ENCODE measurements around the gene IL2RA. TPM values are rescaled to one million over a fixed set of nuclear protein-coding genes. Genes with fewer than 3 reads are reported as not detected.

IL2RA gene
- total and polyA plus RNA-seq, 2 experiments from 2014 or later, result not detected

DNA sequence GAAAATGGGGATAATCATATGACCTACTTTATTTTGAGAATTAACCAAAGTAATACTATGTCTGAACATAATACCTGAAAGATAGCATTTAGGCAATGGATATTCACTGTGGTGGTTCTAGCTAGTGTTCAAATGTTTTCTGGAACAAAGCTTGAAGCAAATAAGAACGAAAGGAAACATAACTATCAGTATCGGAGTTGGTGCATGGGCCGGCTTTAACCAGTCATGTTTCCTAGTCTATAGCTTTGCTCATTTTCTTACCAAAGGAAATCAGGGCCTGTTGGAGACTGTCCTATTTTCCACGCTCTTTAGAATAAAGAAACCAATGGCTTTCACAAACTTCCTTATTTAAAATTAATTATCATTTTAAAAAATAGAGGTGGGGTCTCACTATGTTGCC, 8.9 kb downstream of the IL2RA start:
- no peak for DNase-seq (ENCODE audit: low read depth in 1 of 2, low spot score in 1 of 2)
- H3K4me3 ChIP-seq, result no peak overlapping the region
- no peaks in the 10 kb centered on the region for H3K36me3 ChIP-seq
- H3K9me3 ChIP-seq (ENCODE audit: low read depth), result no peaks in the 10 kb centered on the region
- no peak overlapping the region for H3K27ac ChIP-seq
- no peaks in the 10 kb centered on the region for H3K27me3 ChIP-seq
- TF ChIP-seq, protein P1, sequence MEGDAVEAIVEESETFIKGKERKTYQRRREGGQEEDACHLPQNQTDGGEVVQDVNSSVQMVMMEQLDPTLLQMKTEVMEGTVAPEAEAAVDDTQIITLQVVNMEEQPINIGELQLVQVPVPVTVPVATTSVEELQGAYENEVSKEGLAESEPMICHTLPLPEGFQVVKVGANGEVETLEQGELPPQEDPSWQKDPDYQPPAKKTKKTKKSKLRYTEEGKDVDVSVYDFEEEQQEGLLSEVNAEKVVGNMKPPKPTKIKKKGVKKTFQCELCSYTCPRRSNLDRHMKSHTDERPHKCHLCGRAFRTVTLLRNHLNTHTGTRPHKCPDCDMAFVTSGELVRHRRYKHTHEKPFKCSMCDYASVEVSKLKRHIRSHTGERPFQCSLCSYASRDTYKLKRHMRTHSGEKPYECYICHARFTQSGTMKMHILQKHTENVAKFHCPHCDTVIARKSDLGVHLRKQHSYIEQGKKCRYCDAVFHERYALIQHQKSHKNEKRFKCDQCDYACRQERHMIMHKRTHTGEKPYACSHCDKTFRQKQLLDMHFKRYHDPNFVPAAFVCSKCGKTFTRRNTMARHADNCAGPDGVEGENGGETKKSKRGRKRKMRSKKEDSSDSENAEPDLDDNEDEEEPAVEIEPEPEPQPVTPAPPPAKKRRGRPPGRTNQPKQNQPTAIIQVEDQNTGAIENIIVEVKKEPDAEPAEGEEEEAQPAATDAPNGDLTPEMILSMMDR (IDR thresholded peaks at IDR 0.05; ENCODE audit: low read depth, low read length), result no peak
- no peaks in the 10 kb centered on the region for H3K4me1 ChIP-seq (ENCODE audit: low read depth)

DNA sequence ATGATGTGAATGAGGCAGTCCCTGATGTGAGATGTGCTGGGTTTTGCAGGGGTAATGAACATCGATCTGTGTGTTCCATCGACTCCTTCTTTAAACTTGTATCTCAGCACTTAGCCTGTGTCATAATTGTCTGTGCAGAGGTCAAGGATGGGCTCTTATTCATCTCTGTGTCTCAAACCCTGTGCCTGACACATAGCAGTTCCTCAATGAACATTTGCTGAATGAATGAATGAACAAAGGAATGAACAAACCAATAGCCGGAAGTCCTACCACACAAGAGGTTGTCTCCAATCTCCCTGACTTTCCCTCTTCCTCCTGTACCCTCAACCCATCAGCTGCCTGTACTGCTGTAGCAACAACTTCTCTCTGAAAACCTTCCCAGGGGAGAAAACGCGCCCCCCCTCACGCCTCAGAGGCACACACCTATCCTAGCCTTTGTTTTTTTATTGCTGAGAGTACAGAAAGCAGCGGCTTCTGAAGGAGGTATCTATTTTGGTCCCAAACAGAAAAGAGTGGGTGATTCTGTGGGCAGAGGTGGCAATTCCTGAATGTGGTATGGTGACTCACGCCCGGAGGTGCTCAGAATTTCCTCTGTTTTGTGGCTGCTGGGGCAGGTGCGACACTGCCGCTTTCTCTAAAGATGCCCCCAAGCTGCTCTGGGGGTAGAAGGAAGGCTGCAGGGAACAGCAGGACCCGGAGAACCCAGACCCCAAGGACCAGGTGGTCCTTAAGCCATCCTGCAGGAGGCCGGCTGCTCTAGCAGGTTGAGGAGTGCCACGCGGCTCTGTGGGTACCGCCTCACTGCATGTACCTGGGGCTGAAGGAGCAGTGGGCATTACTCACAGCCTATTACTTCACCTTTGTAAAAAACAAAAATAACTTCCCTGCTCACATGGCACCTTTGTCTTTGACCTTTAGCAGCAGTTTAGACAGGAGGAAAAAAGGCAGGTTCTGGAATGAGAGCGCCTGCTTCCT, 9.6 kb downstream of the IL2RA start:
- TF ChIP-seq, protein P1 (IDR thresholded peaks at IDR 0.05; ENCODE audit: low read depth, low read length), result no peak
- H3K9me3 ChIP-seq (ENCODE audit: low read depth), result no peaks in the 10 kb centered on the region
- H3K27ac ChIP-seq, result no peak overlapping the region
- H3K27me3 ChIP-seq, result no peaks in the 10 kb centered on the region
- no peaks in the 10 kb centered on the region for H3K36me3 ChIP-seq
- no peak for DNase-seq (ENCODE audit: low read depth in 1 of 2, low spot score in 1 of 2)
- H3K4me1 ChIP-seq (ENCODE audit: low read depth), result no peaks in the 10 kb centered on the region
- no peak overlapping the region for H3K4me3 ChIP-seq

DNA sequence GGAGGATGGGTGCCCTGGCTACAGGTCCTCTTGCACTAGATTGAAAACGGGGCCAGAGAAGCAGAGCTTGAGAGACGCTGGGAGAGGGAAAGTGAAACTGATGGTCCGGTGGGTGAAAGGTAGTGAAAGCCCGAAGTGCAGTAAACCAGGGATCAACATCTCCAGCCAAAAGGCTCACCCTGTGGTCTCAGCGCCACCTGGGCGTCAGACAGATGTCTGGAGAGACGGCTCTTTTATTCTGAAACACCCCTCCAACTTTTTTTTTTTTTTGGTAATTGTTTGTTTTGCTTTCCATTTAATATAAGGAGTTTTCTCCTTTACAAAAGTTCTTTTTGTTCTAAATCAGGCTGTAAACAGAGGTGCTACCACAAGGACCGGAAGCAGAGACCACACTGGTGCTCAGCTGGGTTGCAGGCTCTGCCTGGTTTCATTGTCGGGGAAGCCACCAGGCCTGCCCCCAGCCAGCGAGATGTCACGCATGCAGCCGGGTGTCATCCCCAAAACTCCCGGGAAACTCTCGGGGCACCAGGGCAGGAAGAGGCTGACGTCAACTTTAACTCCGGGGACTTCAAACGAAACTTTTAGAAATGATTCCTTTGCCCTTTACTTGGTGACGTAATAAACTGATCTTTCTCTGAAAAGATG, 11.2 kb downstream of the IL2RA start:
- Histone ChIP-seq H3K27me3 (no peaks in the 10 kb centered on the region), H3K9me3 (ENCODE audit: low read depth) (no peaks in the 10 kb centered on the region), H3K4me3 (no peak overlapping the region), H3K4me1 (ENCODE audit: low read depth) (no peaks in the 10 kb centered on the region), H3K27ac (no peak overlapping the region), H3K36me3 (no peaks in the 10 kb centered on the region)
- TF ChIP-seq, protein P1 (IDR thresholded peaks at IDR 0.05; ENCODE audit: low read depth, low read length), result peak; percentile 23
- peak in 1 of 2 donors; percentile 76 for DNase-seq (ENCODE audit: low read depth in 1 of 2, low spot score in 1 of 2)

DNA sequence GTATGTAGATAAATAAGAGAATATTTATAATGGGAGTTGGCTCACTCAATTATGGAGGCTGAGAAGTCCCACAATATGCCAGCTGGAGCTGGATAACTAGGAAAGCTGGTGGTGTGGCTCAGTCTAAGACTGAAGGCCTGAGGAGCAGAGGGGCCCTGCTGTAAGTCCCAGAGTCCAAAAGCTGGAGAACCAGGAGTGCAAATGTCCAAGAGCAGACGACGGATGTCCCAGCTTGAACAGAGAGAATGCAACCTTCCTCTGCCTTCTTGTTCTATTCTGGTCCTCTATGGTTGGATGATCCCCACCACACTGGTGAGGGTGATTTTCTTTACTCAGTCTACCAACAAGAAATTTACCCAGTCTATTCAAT, 13.2 kb downstream of the IL2RA start:
- H3K27me3 ChIP-seq, result no peaks in the 10 kb centered on the region
- no peaks in the 10 kb centered on the region for H3K36me3 ChIP-seq
- no peak overlapping the region for H3K4me3 ChIP-seq
- TF ChIP-seq, protein P1 (IDR thresholded peaks at IDR 0.05; ENCODE audit: low read depth, low read length), result no peak
- no peak overlapping the region for H3K27ac ChIP-seq
- DNase-seq (ENCODE audit: low read depth in 1 of 2, low spot score in 1 of 2), result no peak
- H3K9me3 ChIP-seq (ENCODE audit: low read depth), result no peaks in the 10 kb centered on the region
- no peaks in the 10 kb centered on the region for H3K4me1 ChIP-seq (ENCODE audit: low read depth)

DNA sequence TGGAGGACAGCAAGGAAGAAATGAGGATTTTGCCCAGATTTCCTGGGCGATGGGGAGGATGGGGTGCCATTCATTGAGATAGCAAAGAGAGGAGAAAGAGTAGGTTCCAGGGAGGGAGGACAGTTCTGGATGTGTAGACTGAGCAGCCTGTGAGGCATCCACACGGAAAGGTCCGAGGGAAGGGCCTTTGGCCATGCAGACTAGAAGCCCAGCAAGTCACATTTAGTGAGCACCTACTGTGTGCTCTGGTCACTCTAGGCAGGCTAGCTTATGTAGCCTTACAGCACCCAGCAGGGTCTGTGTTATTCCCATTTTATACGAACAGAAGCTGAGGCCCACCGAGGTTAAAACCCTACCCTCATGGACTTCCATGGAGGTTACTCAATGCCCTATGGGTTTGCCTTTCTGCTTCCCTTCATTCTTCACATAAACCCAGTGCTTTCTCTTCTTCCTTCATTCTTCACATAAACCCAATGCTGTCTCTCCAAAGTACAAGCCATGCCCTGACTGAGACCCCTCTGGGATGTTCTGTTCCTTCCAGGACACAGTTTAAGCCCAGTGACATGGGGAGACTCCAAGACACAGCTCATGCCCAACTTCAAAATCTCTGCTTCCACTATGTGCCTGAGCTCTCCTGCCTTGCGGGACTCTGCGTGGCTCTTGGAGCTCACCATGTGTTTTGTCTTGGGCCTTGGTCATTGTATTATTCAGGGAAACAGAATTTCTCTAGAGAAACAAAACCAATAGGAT, 13.7 kb downstream of the IL2RA start:
- no peaks in the 10 kb centered on the region for H3K27me3 ChIP-seq
- no peaks in the 10 kb centered on the region for H3K4me1 ChIP-seq (ENCODE audit: low read depth)
- TF ChIP-seq, protein P1 (IDR thresholded peaks at IDR 0.05; ENCODE audit: low read depth, low read length), result no peak
- H3K27ac ChIP-seq, result no peak overlapping the region
- H3K9me3 ChIP-seq (ENCODE audit: low read depth), result no peaks in the 10 kb centered on the region
- no peak for DNase-seq (ENCODE audit: low read depth in 1 of 2, low spot score in 1 of 2)
- no peak overlapping the region for H3K4me3 ChIP-seq
- H3K36me3 ChIP-seq, result no peaks in the 10 kb centered on the region
